Skin epidermis (tissue), 12 donors: ENCODE data around the gene HSPB6.
"Not testable (repeated sequence)": the region's sequence is repeated elsewhere in the genome, so short reads cannot be mapped to it uniquely, and the experiment has no call there.

ENCODE experiments used
- H3K27ac ChIP-seq, 21 experiments: fragments of 200-600 bp; sonication (generic) in 11 of 21; one replicate each; pipeline ENCODE4 v1.5.0; 2020; ENCODE audit warnings: mild to moderate bottlenecking in 3 of 21, inconsistent platforms in 2 of 21, moderate library complexity in 2 of 21
- H3K4me3 ChIP-seq, 7 experiments: fragments of 200-600 bp; sonication (generic) in 2 of 7; one replicate each; pipeline ENCODE4 v1.5.0; 2020; ENCODE audit warnings: inconsistent platforms in 2 of 7, mild to moderate bottlenecking in 2 of 7, moderate library complexity in 1 of 7

HSPB6 gene, protein sequence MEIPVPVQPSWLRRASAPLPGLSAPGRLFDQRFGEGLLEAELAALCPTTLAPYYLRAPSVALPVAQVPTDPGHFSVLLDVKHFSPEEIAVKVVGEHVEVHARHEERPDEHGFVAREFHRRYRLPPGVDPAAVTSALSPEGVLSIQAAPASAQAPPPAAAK

DNA sequence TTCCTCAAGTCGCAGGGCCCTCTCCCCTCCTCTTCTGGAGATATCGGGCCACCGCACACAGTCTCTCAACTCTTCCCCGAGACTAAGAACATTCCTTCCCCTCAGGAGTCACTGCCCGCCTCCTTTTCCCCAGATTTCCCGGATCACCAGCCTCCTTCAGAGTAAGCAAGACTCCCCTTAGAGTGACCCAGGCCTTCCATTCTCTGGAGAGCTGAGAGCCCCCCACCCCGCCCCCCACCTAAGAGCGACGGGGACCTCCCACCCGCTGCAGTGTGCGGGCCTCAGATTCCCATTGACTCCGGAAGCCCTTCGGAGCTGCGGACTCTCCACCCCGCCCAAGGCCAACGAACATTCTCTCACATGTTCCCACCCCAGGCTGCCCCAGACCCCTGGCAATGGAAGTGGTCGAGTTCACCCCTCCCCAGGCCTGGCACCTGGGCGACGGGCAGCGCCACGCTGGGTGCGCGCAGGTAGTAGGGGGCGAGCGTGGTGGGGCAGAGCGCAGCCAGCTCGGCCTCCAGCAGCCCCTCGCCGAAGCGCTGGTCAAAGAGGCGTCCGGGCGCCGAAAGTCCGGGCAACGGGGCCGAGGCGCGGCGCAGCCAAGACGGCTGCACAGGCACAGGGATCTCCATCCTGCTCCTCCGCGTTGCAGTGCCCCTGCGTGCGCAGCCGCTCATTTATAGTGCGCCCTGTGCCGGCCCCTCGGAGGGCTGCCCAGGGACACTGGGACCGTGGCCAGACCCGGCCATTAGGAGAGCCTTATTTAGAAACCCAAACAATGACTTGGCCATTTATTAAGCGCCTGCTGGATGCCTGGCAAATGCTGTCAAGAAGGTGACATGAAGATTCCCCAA, at the start of gene HSPB6:
Gene HSPB6, minus strand, starts transcription at position 653 of the 854 bp plus-strand sequence. Its CDS starts 21 bp downstream, at position 632.
- peak within 1 kb of the TSS; percentile 5 to 97 (median 76) for H3K27ac ChIP-seq

DNA sequence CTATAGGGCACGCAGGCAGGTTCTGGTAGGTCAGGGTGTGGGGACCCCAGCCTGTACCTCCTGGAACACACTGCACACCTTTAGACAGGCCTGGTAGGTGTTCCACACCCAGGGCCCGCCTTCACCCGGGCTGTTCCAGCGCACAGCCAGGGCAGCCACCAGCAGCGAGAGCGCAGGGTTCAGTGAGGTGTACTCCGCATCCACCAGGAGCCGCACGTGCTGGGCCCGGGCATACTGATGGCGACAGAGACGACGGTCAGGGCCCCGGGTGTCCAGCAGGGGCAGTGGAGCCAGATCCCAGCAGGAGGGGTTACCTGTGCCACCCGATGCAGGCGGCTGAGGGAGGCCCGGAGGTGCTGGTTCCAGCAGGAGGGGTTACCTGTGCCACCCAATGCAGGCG, 49.8 kb upstream of the HSPB6 start:
- Histone ChIP-seq H3K27ac (no peak overlapping the region), H3K4me3 (no peak overlapping the region)

More for the DNA sequence above, at the start of gene HSPB6:
- H3K4me3 ChIP-seq, result peak within 1 kb of the TSS; percentile 60 to 99 (median 78)

DNA sequence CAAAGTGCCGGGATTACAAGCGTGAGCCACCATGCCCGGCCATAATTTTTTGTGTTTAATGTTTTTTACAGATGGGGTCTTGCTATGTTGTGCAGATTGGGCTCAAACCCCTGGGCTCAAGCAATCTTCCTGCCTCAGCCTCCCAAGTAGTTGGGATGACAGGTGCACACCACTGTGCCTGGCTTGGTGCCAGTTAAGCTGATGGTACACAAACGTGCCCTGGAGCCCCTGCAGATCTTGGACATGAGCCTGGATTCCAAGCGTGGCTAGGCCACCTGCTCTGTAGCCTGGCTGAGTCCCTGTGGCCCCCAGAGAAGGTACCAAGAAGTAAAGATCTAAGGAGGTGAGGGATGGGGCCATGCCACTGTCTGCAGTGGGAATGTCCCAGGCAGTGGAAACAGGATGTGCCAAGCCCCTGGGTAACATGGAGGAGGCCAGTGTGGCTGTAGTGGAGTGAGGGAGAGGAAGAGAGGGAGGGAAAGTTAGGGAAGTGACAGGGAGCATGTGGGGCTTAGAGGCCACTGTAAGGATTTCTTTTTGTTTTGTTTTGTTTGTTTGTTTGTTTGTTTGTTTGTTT, 48.8 kb upstream of the HSPB6 start:
- Histone ChIP-seq H3K27ac (no peak overlapping the region), H3K4me3 (no peak overlapping the region)

DNA sequence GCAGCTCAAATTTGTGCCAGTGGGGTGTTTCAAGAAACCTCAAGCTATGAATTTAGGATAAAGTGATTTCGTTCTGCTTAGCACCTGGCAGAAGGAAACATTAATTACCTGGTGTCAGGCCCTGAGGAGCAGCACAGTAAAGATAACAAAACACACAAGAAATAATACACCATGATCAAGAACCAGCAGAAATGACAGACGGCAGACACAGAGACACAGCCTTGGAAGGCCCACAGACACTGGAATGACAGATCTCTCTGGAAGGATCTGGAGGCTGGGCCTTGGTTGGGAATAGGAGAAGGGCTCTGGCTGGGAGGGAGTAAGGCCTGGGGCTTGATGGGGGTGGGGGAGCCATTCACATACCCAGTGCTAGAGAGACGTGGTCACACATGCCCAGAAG, 45.0 kb upstream of the HSPB6 start:
- no peak overlapping the region for H3K4me3 ChIP-seq
- no peak overlapping the region for H3K27ac ChIP-seq

DNA sequence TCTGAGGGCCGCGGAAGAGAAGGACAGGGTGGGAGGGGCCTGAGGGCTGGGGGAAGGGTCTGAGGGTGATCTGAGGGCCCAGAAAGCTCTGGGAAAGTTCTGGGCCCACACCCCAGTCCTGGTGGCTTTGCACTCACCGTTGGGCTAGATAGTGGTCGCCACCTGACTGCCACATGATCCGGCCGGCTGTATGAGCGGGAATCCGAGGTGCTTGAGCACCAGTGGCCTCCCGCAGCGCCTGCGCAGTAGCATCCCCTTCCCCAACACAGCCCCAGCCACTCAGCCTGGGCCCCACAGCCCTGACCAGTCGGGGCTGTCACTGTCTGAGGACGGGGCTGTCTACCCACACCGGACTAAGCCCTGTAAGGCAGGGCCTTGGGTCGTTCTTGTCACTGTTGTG, 40.8 kb upstream of the HSPB6 start:
- Histone ChIP-seq H3K27ac (no peak overlapping the region), H3K4me3 (no peak overlapping the region)

DNA sequence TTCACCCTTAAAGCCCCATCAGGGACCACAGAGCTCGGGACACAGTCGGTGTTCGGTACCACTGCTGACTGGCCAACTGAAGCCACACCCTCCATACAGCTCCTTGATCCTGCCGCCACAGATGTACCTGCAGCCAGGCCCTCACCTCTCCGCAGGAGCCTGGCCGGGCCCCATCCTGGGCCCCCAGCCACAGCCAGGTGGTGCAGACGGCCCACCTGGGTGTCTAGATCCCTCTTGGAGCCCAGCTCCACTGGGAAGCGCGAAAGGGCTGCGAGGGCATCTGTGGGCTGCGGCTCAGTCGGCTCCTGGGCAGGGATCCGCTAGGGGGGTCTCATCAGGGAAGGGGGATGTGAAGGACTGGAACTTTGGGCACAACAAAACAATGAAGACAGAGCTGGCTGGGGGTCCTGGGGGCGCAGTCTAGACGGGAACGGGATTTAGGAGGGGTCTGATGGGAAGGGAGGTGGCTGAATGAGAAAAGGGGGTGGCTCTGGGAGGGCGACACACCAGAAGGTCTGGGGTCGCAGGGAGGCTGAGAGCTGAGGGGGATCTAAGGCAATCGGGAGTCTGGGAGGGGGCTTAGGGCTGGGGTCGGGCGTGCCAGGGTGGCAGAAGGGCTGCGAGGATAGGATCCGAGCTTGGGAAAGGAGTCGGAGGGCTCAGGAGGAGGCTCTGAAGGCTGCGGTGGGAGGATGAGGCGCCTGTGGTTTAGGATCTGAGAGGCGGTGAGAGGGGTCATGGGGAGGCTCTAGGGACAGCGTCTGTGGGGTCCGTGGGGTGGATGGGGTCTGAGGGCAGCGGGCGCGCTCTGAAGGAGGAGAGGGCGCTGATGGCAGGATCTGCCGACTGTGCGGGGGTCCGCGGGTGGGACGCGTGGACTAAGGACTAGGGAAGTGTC, 40.1 kb upstream of the HSPB6 start:
- Histone ChIP-seq H3K4me3 (no peak overlapping the region), H3K27ac (no peak overlapping the region)

DNA sequence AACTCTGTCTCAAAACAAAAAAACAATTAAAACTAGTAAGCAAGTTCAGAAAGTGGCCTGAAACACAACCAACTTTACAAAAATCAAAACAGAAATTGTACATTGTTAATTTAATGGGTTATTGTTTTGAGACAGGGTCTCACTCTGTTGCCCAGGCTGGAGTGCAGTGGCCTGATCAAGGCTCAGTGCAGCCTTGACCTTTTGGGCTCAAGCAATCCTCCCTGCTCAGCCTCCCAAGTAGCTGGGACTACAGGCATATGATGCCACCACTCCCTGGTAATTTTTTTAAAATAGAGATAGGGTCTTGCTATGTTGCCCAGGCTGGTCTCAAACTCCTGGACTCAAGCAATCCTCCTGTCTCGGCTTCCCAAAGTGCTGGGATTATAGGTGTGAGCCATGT, 38.7 kb upstream of the HSPB6 start:
- H3K4me3 ChIP-seq, H3K27ac ChIP-seq: not testable (repeated sequence)

DNA sequence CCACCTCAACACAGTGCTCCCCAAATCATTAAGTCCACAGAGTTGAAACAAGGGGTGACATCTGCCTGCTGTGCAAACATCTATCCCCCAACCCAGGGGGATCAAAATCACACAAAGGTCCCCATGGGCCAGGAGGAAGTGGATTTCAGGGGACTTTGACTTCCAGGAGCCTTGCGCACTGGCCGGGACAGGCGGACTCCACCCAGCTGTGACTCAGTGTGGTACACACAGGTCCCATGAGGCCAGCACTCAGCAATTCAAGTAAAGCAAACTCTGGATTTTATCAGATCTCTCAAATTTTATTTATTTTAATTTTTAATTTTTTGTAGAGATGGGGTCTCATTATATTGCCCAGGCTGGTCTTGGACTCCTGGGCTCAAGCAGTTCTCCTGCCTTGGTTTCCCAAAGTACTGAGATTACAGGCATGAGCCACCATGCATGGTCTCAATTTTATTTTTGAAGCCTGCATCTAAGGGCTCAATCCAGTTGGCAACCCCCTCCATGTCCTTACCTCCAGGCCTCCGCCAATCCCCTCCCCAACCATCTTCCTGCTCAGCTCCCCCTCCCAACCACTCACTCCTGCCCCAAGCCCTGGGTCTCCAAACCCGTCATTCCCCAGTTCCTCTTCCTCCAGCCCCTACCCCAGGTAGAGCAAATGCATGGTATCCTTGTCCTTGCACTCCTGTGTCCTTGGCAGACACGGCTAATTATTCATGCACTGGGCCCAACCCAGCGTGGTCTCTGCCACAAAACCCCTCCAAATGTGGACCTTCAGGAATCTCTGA, 36.7 kb upstream of the HSPB6 start:
- no peak overlapping the region for H3K27ac ChIP-seq
- H3K4me3 ChIP-seq, result no peak overlapping the region

DNA sequence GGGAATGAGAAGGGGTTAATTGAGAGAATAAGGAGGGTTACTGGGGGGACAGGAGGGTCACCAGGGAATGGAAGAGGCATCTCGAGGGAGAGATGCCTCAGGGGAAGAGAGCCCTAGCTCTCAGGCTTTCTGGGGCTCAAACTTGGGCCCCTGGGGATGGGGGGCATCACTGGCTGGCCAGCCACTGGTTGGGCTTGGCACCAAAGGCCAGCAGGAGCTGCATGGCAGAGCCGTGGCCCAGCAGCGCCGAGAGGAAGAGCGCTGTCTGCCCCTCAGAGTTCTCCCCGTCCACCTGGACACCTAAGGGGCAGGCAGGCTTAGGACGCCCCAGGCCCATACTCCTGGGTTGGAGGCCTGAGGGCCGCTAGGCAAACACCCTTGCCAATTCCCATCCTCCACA, 36.1 kb upstream of the HSPB6 start:
- no peak overlapping the region for H3K27ac ChIP-seq
- no peak overlapping the region for H3K4me3 ChIP-seq

DNA sequence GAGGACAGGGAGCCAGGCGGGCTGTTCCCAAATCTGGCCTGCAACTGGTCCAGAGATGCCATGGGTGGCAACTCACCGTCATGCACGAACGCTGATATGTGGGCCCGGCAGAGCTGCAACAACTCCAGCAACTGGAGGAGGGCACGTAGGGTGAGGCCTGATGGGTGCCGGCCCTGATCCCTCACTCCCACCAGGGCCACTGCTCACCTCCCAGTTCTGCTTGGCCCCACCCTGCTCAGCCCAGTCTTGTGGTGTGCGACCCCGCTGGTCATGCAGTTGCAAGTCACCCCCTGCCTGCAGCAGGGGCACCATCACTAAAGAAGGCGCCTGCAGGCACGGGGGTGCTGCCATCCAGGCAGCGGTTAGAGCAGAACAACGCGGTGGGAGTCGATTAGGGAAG, 35.5 kb upstream of the HSPB6 start:
- Histone ChIP-seq H3K27ac (no peak overlapping the region), H3K4me3 (no peak overlapping the region)

DNA sequence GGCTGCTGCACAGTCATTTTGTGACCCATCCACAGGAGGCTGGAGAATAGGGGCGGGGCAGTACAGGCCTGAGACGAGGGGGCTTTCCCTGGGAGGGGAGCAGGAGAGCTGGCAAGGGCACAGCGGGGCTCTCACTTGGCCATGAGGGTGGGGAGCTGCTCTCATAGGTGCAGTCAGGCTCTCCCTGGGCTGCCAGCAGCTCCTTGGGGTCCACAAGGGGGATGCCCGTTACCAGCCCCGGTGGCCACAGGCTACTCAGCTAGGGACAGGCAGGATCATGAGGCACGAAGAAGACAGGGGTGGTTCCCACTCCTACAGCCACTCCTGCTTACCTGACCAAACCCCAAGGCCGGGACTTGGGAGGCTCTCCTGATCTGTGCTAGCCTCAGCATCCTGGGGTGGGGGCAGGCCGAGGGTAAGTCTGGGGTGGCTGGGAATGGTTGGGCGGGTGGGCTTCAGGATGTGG, 35.0 kb upstream of the HSPB6 start:
- H3K27ac ChIP-seq, result no peak overlapping the region
- no peak overlapping the region for H3K4me3 ChIP-seq

DNA sequence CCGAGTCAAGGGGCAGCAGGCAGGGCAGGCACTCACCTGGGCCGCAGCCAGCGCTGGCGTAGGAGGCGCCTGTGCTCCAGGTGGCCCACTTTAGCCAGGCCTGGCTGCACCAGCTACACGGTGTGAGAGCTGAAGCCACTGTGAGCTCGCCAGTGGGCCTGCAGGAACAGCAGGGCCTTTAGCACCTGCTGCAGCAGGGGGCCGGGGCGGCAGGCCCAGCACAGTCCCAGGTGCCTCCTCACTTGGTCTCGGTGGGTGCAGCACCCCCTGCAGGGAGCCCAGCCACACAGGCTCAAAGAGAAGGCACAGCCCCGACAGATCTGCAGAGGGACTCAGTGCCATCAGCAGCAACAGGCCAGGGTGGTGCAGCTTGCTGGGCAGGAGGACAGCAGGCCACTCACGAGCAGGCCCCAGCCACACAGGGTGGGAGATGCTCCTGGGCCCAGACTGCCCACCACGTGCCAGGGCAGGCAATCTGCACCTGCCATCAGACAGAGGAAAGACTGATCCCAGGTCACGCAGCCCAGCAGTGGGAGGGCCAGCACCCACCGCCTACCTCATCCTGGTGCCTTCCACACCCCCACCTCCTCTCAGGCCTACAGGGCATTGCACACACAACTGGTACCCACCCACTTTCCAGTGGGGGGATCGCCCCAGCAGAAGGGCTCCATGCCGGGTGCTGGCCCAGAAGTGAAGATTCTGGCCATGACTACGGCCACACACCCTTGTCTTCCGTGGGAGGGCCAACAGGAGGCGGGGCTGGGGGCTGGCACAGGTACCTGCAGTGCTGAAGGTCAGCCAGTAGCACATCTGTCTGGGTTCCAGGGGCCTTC, 34.4 kb upstream of the HSPB6 start:
- Histone ChIP-seq H3K4me3 (no peak overlapping the region), H3K27ac (no peak overlapping the region)

DNA sequence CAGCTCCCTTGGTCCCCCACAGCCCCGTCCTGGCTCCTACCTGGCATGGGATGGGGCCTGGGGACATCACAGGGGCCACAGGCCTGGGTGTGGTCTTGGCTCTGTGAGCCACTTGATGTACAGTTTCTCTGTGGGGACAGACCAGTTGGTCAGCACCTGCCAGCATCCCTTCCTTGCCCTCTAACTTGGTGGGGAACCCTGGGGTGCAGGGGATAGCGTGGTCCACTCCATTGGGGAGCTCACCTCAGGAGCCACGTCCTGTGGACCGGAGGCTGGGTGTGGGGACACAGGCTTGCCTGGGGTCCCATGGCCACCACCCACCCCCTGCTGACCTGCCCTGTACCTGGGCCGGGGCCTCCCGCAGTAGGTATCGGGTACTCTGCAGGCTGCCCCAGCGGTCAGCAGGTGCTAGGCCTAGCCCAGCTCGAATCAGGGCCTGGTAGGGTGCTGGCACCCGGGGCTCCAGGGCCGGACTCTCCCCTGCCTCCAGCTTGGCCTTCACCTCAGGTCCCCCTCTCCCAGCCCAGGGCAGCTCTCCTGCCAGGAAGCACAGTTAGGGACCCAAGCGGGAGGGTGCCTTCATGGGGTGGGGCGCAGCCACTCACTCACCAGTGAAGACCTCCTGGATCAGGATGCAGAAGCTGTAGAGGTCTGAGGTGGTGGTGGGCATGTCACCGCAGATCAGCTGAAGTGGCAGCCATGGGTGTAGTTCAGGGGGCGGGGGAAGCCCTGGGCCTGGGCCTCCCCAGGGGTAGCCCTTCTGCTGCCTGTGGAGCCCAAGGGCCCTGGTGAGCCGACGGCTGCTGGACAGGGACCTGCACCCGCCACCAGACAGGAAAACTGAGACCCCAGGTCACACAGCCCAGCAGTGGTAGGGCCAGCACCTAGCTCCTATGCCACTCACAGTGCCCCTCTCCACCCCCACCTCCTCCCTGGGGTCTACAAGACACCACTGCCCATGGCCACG, 33.4 kb upstream of the HSPB6 start:
- no peak overlapping the region for H3K27ac ChIP-seq
- no peak overlapping the region for H3K4me3 ChIP-seq

DNA sequence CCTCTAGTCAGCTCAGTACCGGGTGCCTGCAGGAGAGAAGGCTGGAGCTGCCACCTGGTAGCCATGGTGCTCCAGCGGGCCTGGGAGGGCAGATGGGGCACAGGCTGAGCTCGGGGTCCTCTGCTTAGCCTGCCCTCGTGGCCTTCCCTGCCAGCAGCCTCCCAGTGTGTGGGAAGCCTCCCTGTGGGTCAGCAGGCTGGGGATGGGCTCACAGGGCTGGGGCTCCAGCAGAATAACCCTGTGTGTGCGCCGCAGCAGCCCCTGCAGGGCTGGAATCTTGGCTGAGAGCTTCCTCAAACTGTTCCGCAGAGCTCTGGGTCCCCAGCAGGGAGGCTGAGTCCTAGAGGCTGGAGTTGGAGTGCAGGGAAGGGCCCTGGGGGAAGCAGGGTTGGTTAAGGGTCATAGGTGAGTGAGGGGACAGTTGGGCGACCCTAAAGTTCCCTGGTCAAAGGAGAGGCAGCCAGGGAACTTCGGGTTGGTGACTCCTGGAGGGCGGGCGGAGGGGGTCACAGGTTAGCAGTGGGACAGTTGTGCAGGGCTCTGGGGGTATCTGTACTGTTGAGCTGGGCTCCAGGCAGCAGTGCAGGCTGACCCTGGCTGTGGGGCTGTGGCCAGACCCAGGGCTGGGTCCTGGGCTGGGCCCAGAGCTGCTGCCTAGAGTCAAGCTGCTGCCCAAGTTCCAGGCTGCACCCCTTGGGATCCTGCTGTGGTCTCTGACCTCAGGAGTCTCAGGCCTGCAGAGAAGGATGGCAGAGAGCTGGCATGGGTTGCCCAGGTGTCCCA, 32.6 kb upstream of the HSPB6 start:
- Histone ChIP-seq H3K27ac (no peak overlapping the region), H3K4me3 (no peak overlapping the region)

DNA sequence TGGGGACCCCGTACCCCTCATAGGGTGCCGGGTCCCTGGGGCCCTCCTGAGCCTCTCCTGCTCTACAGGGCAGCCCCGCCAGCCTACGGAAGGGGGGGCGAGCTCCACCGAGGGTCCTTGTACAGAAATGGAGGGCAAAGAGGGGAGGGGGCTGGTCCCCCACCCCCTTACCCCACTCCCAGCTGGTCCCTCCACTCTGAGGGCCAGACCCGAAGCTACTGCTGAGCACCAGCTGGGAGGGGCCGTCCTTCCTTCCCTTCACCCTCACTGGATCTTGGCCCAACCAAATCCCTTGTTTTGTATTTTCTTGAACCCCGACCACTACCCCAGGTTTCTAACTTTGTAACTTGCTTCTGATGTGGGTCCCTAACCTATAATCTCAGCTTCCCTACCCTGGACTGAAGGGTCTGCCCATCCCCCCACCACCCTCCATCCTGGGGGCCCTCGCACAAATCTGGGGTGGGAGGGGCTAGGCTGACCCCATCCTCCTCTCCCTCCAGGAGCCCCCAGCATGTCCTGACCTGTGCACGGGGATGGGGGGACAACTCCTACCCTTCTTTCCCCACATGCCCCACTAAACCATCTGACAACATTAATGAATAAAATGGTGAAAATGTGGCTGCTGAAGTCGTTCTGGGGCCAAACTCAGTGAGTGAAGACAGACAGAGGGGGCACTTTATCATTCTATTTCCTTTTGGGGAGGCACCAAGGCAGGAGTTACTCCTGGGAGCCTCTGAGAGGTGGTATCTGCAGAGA, 31.6 kb upstream of the HSPB6 start:
- Histone ChIP-seq H3K4me3 (no peak overlapping the region), H3K27ac (no peak overlapping the region)
